MCF 10A (cell line): ENCODE measurements around the gene PLPPR1. TPM values are rescaled to one million over a fixed set of nuclear protein-coding genes. Genes with fewer than 3 reads are reported as not detected.
A peak's percentile ranks its signal among the peaks of the same experiment; 100 is the strongest.

Experiments
- BruUV-seq: library from RNA; stranded (reverse); fragments of 400-500 nt; replicated peaks from 2 replicates; lab custom pipeline; 2021; lab: Mats Ljungman, UMichigan
- CTCF ChIA-PET: fragments of 300-600 bp; sonication (Branson Sonifier 250); formaldehyde crosslinking; extraction: SDS; loops from one replicate; lab custom pipeline; 2021; ENCODE audit warnings: antibody characterized with exemption, inconsistent platforms; lab: Yijun Ruan, JAX
- POLR2A ChIA-PET: fragments of 300-600, 350-650 bp; sonication (Branson Sonifier 250); formaldehyde crosslinking; extraction: SDS; loops from one replicate; lab custom pipeline; 2020; ENCODE audit warnings: antibody characterized with exemption, inconsistent platforms; lab: Yijun Ruan, JAX
- DNase-seq: peaks from one replicate; pipeline ENCODE4 v3.0.0-alpha.2; 2018; ENCODE audit not compliant: unreplicated experiment
- H3K27ac Mint-ChIP-seq: one replicate; pipeline ENCODE4 v1.8.0; 2022; ENCODE audit warnings: mild to moderate bottlenecking, low read depth, mixed read lengths; ENCODE audit not compliant: unreplicated experiment
- H3K27me3 Mint-ChIP-seq: one replicate; pipeline ENCODE4 v1.8.0; 2022; ENCODE audit warnings: mixed read lengths; ENCODE audit not compliant: insufficient read depth, unreplicated experiment
- H3K36me3 Mint-ChIP-seq: one replicate; pipeline ENCODE4 v1.8.0; 2022; ENCODE audit warnings: mild to moderate bottlenecking, moderate library complexity, mixed read lengths; ENCODE audit not compliant: insufficient read depth, unreplicated experiment
- H3K4me1 Mint-ChIP-seq: one replicate; pipeline ENCODE4 v1.8.0; 2022; ENCODE audit warnings: mixed read lengths; ENCODE audit not compliant: insufficient read depth, unreplicated experiment
- H3K4me3 Mint-ChIP-seq: one replicate; pipeline ENCODE4 v1.8.0; 2022; ENCODE audit warnings: mild to moderate bottlenecking, moderate library complexity, mixed read lengths; ENCODE audit not compliant: unreplicated experiment
- H3K9me3 Mint-ChIP-seq: one replicate; pipeline ENCODE4 v1.8.0; 2022; ENCODE audit warnings: mixed read lengths; ENCODE audit not compliant: unreplicated experiment
- CTCF ChIP-seq: fragments of 200-600 bp; IDR thresholded peaks from one replicate; pipeline ENCODE4 v1.8.0; 2022; ENCODE audit warnings: antibody characterized with exemption, mild to moderate bottlenecking; ENCODE audit not compliant: unreplicated experiment
- intact Hi-C: fragments of 100-400 bp; cut with micrococcal nuclease; formaldehyde crosslinking; loops from 2 replicates; pipeline ENCODE4 v1.14.1; 2022
- total RNA-seq: library from RNA; stranded (reverse); gene quantifications from 2 replicates; pipeline ENCODE4 v1.2.3, GENCODE V29; 2022

PLPPR1 gene
- total RNA-seq, 1 experiment from 2014 or later, result not detected

GRCh38 chr9:101311191-101311590, 282.7 kb downstream of the PLPPR1 start:
- no peaks in the 10 kb centered on the region for H3K9me3 Mint-ChIP-seq
- peaks cover 4% of the 10 kb centered on the region for H3K27me3 Mint-ChIP-seq
- H3K27ac Mint-ChIP-seq, result no peak overlapping the region
- TF ChIP-seq CTCF, result no peak
- H3K4me1 Mint-ChIP-seq, result peaks cover 7% of the 10 kb centered on the region
- H3K4me3 Mint-ChIP-seq, result no peak overlapping the region
- CTCF ChIA-PET, result interaction anchor here (0.6 to 6.0 kb wide), 36 partner anchors 13 to 972 kb away, joined by 3 to 129 read pairs (median 4); no protein-coding TSS in a partner anchor
- no peaks in the 10 kb centered on the region for H3K36me3 Mint-ChIP-seq
- no TSS peak for BruUV-seq
- no peak for DNase-seq
- intact Hi-C loops, result loop anchor here (1.0 to 2.0 kb wide), 4 partner anchors 78 to 709 kb away; no protein-coding TSS in a partner anchor
- POLR2A ChIA-PET, result interaction anchor here (0.7 to 1.5 kb wide), 5 partner anchors 13 to 710 kb away, joined by 3 to 9 read pairs (median 4); no protein-coding TSS in a partner anchor

DNA sequence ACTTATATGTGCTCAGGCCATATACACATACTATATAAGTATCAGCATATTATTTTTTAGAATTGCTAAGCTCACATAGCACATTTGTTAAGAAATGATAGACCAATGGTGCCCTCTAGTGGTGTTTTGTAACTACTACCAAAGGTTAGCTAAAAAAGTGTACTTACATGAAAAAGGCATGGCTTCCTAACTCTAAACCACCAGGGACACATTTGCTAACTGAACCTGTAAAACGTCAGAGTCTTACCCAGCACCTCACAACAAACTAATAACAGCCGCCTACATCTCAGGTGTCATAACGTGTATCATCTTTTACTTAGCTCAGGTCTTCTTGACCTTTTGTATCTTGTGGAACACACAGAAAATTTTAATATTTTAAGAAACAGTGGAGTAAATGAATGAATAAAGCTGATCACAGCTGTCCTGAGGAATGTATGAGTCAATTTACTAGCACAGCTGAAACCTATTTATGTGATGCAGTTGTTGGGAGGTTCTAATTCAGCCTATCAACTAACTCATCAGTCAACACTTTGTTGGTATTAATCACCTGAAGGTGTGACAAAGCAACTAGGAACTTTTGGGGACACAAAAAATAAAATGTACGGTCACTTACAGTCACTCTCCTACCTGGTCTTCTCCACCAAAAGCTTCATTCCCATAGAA, 283.4 kb downstream of the PLPPR1 start:
- CTCF ChIA-PET, result interaction anchor here (0.5 to 6.0 kb wide), 43 partner anchors 9 to 973 kb away, joined by 3 to 129 read pairs (median 4); no protein-coding TSS in a partner anchor
- Mint-ChIP-seq H3K36me3 (no peaks in the 10 kb centered on the region), H3K27ac (no peak overlapping the region), H3K27me3 (peaks cover 11% of the 10 kb centered on the region), H3K4me1 (peaks cover 7% of the 10 kb centered on the region), H3K9me3 (no peaks in the 10 kb centered on the region), H3K4me3 (no peak overlapping the region)
- intact Hi-C loops, result loop anchor here (1.0 to 2.0 kb wide), 4 partner anchors 77 to 710 kb away; no protein-coding TSS in a partner anchor
- TF ChIP-seq CTCF, result peak; percentile 54
- BruUV-seq, result no TSS peak
- POLR2A ChIA-PET, result interaction anchor here (1.1 to 1.5 kb wide), 3 partner anchors 12 to 710 kb away, joined by 3 to 9 read pairs (median 4); no protein-coding TSS in a partner anchor
- DNase-seq, result peak; percentile 84

DNA sequence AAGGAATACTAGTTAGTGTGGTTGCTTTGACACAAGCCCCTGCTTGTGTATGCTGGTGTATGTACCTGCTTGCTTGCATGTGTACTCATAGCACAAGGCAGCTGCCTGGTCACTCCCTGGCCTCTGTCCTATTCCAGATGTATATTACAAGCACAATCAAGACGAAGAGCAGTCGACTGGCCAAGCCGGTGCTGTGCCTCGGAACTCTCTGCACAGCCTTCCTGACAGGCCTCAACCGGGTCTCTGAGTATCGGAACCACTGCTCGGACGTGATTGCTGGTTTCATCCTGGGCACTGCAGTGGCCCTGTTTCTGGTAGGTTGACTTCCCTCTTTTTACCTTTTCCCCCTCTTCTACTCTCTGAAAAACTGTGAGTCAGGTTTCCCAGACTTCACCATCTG, 284.1 kb downstream of the PLPPR1 start:
- no TSS peak for BruUV-seq
- DNase-seq, result no peak
- ChIA-PET CTCF (interaction anchor here (0.6 to 6.0 kb wide), 19 partner anchors 8 to 717 kb away, joined by 3 to 129 read pairs (median 5); no protein-coding TSS in a partner anchor), POLR2A (interaction anchor here (1.5 kb wide), 1 partner anchor 711 kb away, joined by 9 read pairs; no protein-coding TSS in a partner anchor)
- peaks cover 7% of the 10 kb centered on the region for H3K4me1 Mint-ChIP-seq
- no peaks in the 10 kb centered on the region for H3K9me3 Mint-ChIP-seq
- no peaks in the 10 kb centered on the region for H3K36me3 Mint-ChIP-seq
- peaks cover 11% of the 10 kb centered on the region for H3K27me3 Mint-ChIP-seq
- intact Hi-C loops, result no loop called here
- H3K4me3 Mint-ChIP-seq, result no peak overlapping the region
- no peak for TF ChIP-seq CTCF
- H3K27ac Mint-ChIP-seq, result no peak overlapping the region

DNA sequence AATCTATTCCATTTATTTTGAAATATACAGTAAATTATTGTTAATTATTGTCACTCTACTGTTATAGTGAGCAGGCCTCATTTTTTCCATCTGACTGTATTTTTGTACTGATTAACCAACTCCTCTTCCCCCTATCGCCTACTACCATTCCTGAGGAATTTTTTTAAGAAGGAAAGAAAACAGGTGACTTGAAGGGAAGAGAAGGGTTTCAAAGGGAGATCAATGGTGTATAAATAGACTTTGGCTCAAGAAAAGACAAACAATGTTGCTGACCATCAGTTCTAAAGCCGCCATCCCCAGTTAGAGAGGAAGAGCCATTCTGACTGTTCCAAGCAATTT, 286.6 kb downstream of the PLPPR1 start:
- Mint-ChIP-seq H3K9me3 (no peaks in the 10 kb centered on the region), H3K27ac (no peak overlapping the region), H3K27me3 (peaks cover 11% of the 10 kb centered on the region), H3K4me1 (no peaks in the 10 kb centered on the region), H3K4me3 (no peak overlapping the region), H3K36me3 (no peaks in the 10 kb centered on the region)
- DNase-seq, result no peak
- BruUV-seq, result no TSS peak
- CTCF ChIA-PET, result interaction anchor here (0.6 to 6.0 kb wide), 3 partner anchors 77 to 725 kb away, joined by 3 to 129 read pairs (median 5); no protein-coding TSS in a partner anchor
- no peak for TF ChIP-seq CTCF
- POLR2A ChIA-PET, result no interaction called here
- intact Hi-C loops, result no loop called here
